ENCODE measurements around the gene SRRM4. TPM values are rescaled to one million over a fixed set of nuclear protein-coding genes. Genes with fewer than 3 reads are reported as not detected.

Gene SRRM4
- total and polyA plus RNA-seq, 4 donors = not detected

DNA sequence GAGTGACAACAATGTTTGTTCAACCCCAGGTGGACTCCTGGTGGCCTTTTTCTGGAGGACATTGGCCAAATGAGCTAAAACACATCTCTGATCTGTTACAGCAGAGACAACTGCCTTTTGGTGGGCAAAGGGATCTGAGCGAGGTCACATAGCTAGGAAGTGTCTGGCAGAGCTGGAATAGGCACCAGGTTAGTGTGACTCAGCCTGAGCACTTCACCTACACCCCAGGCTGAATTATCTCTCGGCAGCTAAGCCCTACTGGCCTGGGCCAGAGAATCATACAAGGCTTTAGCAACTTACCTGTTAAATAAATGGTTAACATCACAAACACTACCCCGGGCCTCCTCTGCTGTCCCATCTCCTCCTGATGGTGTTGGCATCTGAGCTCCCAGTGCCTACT lies 147.2 kb downstream of the SRRM4 start:
- H3K9ac ChIP-seq (ENCODE audit: low read depth in 1 of 2, low read length in 2 of 2) = no peak overlapping the region
- WGBS = 62% methylated on average over 3 of the region's 3 CpGs
- no peak overlapping the region for H3K27ac ChIP-seq (ENCODE audit: low read depth in 1 of 2, low read length in 2 of 2)
- TF ChIP-seq JUND (IDR thresholded peaks at IDR 0.05) (no peak), RXRA (IDR thresholded peaks at IDR 0.05) (no peak), NR2F2 (IDR thresholded peaks at IDR 0.05) (no peak), GABPA (IDR thresholded peaks at IDR 0.05 in 1 of 2, conservative IDR thresholded peaks at IDR 0.05 in 1 of 2) (no peak)
- no peak for DNase-seq (ENCODE audit: low spot score)
- H3K4me3 ChIP-seq (ENCODE audit: low read depth in 1 of 3, low read length in 3 of 3) = no peak overlapping the region
- no peaks in the 10 kb centered on the region for H3K4me1 ChIP-seq (ENCODE audit: control insufficient read depth in 4 of 4, insufficient read depth in 4 of 4, low read length in 3 of 4)
- H3K9me3 ChIP-seq (ENCODE audit: control insufficient read depth in 4 of 4, low read length in 3 of 4) = no peaks in the 10 kb centered on the region
- H3K27me3 ChIP-seq (ENCODE audit: control insufficient read depth in 4 of 4, insufficient read depth in 4 of 4, low read length in 3 of 4) = no peaks in the 10 kb centered on the region
- H3K36me3 ChIP-seq (ENCODE audit: control insufficient read depth in 4 of 4, insufficient read depth in 3 of 4, low read depth in 1 of 4, low read length in 3 of 4) = no peaks in the 10 kb centered on the region

DNA sequence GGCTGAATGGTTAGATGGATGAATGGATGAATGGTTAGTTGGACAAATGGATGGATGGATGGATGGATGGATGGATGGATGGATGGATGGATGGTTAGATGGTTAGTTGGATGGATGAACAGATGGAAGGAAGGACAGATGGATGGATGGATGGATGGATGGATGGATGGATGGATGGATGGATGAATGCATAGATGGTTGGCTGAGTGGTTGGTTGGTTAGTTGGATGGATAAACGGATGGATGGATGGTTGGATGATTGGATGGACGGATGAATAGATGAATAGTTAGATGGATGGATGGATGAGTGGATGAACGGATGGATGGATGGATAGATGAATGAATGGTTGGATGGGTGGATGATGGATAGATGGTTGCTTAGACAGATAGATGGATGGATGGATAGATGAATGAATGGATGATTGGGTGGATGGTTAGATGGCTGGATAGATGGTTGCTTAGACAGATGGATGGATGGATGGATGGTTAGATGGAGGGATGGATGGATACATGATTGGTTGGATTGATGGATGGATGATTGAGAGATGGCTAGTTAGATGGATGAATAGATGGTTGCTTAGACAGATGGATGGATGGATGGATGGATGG lies 148.6 kb downstream of the SRRM4 start:
- no peak for DNase-seq (ENCODE audit: low spot score)
- Histone ChIP-seq H3K4me1 (ENCODE audit: control insufficient read depth in 4 of 4, insufficient read depth in 4 of 4, low read length in 3 of 4) (no peaks in the 10 kb centered on the region), H3K9me3 (ENCODE audit: control insufficient read depth in 4 of 4, low read length in 3 of 4) (no peaks in the 10 kb centered on the region), H3K9ac (ENCODE audit: low read depth in 1 of 2, low read length in 2 of 2) (no peak overlapping the region), H3K36me3 (ENCODE audit: control insufficient read depth in 4 of 4, insufficient read depth in 3 of 4, low read depth in 1 of 4, low read length in 3 of 4) (no peaks in the 10 kb centered on the region), H3K27ac (ENCODE audit: low read depth in 1 of 2, low read length in 2 of 2) (no peak overlapping the region), H3K27me3 (ENCODE audit: control insufficient read depth in 4 of 4, insufficient read depth in 4 of 4, low read length in 3 of 4) (no peaks in the 10 kb centered on the region), H3K4me3 (ENCODE audit: low read depth in 1 of 3, low read length in 3 of 3) (no peak overlapping the region)
- TF ChIP-seq FOXA1 (IDR thresholded peaks at IDR 0.05) = no peak
- TF ChIP-seq SP1 (IDR thresholded peaks at IDR 0.05) = no peak
- no peak for TF ChIP-seq HNF4A (conservative IDR thresholded peaks at IDR 0.05)
- WGBS = 56% methylated on average over 3 of the region's 3 CpGs

DNA sequence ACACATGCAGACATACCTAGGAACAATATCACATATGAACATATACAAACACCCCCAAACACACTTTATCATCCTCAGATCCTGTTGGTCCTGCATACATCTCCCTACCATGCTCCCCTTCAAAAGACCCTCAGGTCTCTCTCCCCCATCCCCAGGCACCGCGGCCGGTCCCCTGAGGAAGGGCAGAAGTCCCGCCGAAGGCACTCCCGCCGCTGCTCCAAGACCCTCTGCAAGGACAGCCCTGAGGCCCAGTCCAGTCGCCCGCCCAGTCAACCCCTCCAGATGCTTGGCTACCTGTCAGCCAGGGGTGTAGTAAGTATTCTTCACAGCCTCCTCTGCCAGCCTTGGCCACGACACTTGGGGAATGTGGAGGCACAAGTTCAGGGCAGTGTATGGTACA lies 149.2 kb downstream of the SRRM4 start:
- Histone ChIP-seq H3K27ac (ENCODE audit: low read depth in 1 of 2, low read length in 2 of 2) (no peak overlapping the region), H3K4me1 (ENCODE audit: control insufficient read depth in 4 of 4, insufficient read depth in 4 of 4, low read length in 3 of 4) (no peaks in the 10 kb centered on the region), H3K27me3 (ENCODE audit: control insufficient read depth in 4 of 4, insufficient read depth in 4 of 4, low read length in 3 of 4) (no peaks in the 10 kb centered on the region), H3K9ac (ENCODE audit: low read depth in 1 of 2, low read length in 2 of 2) (no peak overlapping the region), H3K4me3 (ENCODE audit: low read depth in 1 of 3, low read length in 3 of 3) (no peak overlapping the region), H3K9me3 (ENCODE audit: control insufficient read depth in 4 of 4, low read length in 3 of 4) (no peaks in the 10 kb centered on the region), H3K36me3 (ENCODE audit: control insufficient read depth in 4 of 4, insufficient read depth in 3 of 4, low read depth in 1 of 4, low read length in 3 of 4) (no peaks in the 10 kb centered on the region)
- 89% methylated on average over 10 of the region's 10 CpGs for WGBS
- TF ChIP-seq, protein P1, sequence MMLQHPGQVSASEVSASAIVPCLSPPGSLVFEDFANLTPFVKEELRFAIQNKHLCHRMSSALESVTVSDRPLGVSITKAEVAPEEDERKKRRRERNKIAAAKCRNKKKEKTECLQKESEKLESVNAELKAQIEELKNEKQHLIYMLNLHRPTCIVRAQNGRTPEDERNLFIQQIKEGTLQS (IDR thresholded peaks at IDR 0.05) = no peak
- TF ChIP-seq TAF1 (conservative IDR thresholded peaks at IDR 0.05) = no peak
- TF ChIP-seq RXRA (IDR thresholded peaks at IDR 0.05) = no peak
- no peak for TF ChIP-seq YY1 (IDR thresholded peaks at IDR 0.05)
- no peak for TF ChIP-seq RAD21 (IDR thresholded peaks at IDR 0.05)
- no peak for TF ChIP-seq FOXA1 (IDR thresholded peaks at IDR 0.05)
- no peak for TF ChIP-seq FOXA2 (IDR thresholded peaks at IDR 0.05)
- no peak for TF ChIP-seq HNF4G (IDR thresholded peaks at IDR 0.05)
- no peak for TF ChIP-seq SP1 (IDR thresholded peaks at IDR 0.05)
- no peak for TF ChIP-seq JUND (IDR thresholded peaks at IDR 0.05)
- TF ChIP-seq, protein P2, sequence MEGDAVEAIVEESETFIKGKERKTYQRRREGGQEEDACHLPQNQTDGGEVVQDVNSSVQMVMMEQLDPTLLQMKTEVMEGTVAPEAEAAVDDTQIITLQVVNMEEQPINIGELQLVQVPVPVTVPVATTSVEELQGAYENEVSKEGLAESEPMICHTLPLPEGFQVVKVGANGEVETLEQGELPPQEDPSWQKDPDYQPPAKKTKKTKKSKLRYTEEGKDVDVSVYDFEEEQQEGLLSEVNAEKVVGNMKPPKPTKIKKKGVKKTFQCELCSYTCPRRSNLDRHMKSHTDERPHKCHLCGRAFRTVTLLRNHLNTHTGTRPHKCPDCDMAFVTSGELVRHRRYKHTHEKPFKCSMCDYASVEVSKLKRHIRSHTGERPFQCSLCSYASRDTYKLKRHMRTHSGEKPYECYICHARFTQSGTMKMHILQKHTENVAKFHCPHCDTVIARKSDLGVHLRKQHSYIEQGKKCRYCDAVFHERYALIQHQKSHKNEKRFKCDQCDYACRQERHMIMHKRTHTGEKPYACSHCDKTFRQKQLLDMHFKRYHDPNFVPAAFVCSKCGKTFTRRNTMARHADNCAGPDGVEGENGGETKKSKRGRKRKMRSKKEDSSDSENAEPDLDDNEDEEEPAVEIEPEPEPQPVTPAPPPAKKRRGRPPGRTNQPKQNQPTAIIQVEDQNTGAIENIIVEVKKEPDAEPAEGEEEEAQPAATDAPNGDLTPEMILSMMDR (IDR thresholded peaks at IDR 0.05; ENCODE audit: low read depth, low read length, missing input control) = no peak
- TF ChIP-seq, protein P3, sequence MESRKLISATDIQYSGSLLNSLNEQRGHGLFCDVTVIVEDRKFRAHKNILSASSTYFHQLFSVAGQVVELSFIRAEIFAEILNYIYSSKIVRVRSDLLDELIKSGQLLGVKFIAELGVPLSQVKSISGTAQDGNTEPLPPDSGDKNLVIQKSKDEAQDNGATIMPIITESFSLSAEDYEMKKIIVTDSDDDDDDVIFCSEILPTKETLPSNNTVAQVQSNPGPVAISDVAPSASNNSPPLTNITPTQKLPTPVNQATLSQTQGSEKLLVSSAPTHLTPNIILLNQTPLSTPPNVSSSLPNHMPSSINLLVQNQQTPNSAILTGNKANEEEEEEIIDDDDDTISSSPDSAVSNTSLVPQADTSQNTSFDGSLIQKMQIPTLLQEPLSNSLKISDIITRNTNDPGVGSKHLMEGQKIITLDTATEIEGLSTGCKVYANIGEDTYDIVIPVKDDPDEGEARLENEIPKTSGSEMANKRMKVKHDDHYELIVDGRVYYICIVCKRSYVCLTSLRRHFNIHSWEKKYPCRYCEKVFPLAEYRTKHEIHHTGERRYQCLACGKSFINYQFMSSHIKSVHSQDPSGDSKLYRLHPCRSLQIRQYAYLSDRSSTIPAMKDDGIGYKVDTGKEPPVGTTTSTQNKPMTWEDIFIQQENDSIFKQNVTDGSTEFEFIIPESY (IDR thresholded peaks at IDR 0.05) = no peak
- no peak for DNase-seq (ENCODE audit: low spot score)

Data from liver (tissue), 9 donors.